C4-2B (cell line): ENCODE results near the gene BLVRB.

Experiments used
- CTCF ChIP-seq: fragments of 450-650 bp; conservative IDR thresholded peaks from 2 replicates; pipeline ENCODE4 v1.5.1; 2017; ENCODE audit warnings: mild to moderate bottlenecking
- ZFX ChIP-seq: fragments of 450-650 bp; IDR thresholded peaks from 2 replicates; pipeline ENCODE4 v1.6.1; 2017

GRCh38 chr19:40501599-40501998 lies 36.1 kb upstream of the BLVRB start:
- TF ChIP-seq CTCF = no peak
- no peak for TF ChIP-seq ZFX
